ENCODE data around the gene MRPL23.
A peak's percentile ranks its signal among the peaks of the same experiment; 100 is the strongest.

The MRPL23 gene

GRCh38 chr11:1921574-1922141, 25.5 kb upstream of the MRPL23 start:
- peak; percentile 48 for DNase-seq

- DNase-seq, result peak; percentile 31
Observed at GRCh38 chr11:1922481-1923081, 24.6 kb upstream of the MRPL23 start.

GRCh38 chr11:1923201-1923956, 23.8 kb upstream of the MRPL23 start:
- no peak for DNase-seq

- DNase-seq, result no peak
Observed at GRCh38 chr11:1924181-1924580, 23.0 kb upstream of the MRPL23 start.

- DNase-seq, result no peak
Observed at GRCh38 chr11:1924646-1925372, 22.3 kb upstream of the MRPL23 start.

GRCh38 chr11:1925373-1926155, 21.6 kb upstream of the MRPL23 start:
- no peak for DNase-seq

GRCh38 chr11:1926156-1927025, 20.7 kb upstream of the MRPL23 start:
- no peak for DNase-seq

GRCh38 chr11:1927026-1927847, 19.9 kb upstream of the MRPL23 start:
- peak; percentile 27 for DNase-seq

GRCh38 chr11:1927848-1928469, 19.2 kb upstream of the MRPL23 start:
- DNase-seq, result peak; percentile 31

- DNase-seq, result peak; percentile 27
Observed at GRCh38 chr11:1928470-1928890, 18.7 kb upstream of the MRPL23 start.

GRCh38 chr11:1928891-1929541, 18.1 kb upstream of the MRPL23 start:
- DNase-seq, result no peak

- DNase-seq, result peak; percentile 32
Observed at GRCh38 chr11:1929621-1930461, 17.3 kb upstream of the MRPL23 start.

- no peak for DNase-seq
Observed at GRCh38 chr11:1930462-1930830, 16.7 kb upstream of the MRPL23 start.

- DNase-seq, result peak; percentile 25
Observed at GRCh38 chr11:1931341-1932104, 15.6 kb upstream of the MRPL23 start.

- peak; percentile 20 for DNase-seq
Observed at GRCh38 chr11:1932105-1932480, 15.0 kb upstream of the MRPL23 start.

GRCh38 chr11:1932681-1933080, 14.5 kb upstream of the MRPL23 start:
- no peak for DNase-seq

- no peak for DNase-seq
Observed at GRCh38 chr11:1933416-1934334, 13.5 kb upstream of the MRPL23 start.
